Measurements from ENCODE around the gene CABS1. TPM values are rescaled to one million over a fixed set of nuclear protein-coding genes. Genes with fewer than 3 reads are reported as not detected.

CABS1 gene
- total RNA-seq, result not detected

- Histone ChIP-seq H3K4me1 (no peaks in the 10 kb centered on the region), H3K36me3 (no peaks in the 10 kb centered on the region), H3K4me3 (no peak within 1 kb of the TSS), H3K27ac (replicated peaks in 1 of 4) (no peak within 1 kb of the TSS), H3K9me3 (no peaks in the 10 kb centered on the region), H3K27me3 (no peaks in the 10 kb centered on the region)
- 92% methylated on average over 3 of the region's 3 CpGs for WGBS
- no peak for DNase-seq (ENCODE audit: extremely low spot score)
- intact Hi-C loops (cut with DNase I), result no loop called here
- TF ChIP-seq, protein P1, sequence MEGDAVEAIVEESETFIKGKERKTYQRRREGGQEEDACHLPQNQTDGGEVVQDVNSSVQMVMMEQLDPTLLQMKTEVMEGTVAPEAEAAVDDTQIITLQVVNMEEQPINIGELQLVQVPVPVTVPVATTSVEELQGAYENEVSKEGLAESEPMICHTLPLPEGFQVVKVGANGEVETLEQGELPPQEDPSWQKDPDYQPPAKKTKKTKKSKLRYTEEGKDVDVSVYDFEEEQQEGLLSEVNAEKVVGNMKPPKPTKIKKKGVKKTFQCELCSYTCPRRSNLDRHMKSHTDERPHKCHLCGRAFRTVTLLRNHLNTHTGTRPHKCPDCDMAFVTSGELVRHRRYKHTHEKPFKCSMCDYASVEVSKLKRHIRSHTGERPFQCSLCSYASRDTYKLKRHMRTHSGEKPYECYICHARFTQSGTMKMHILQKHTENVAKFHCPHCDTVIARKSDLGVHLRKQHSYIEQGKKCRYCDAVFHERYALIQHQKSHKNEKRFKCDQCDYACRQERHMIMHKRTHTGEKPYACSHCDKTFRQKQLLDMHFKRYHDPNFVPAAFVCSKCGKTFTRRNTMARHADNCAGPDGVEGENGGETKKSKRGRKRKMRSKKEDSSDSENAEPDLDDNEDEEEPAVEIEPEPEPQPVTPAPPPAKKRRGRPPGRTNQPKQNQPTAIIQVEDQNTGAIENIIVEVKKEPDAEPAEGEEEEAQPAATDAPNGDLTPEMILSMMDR (IDR thresholded peaks at IDR 0.05), result no peak
- TF ChIP-seq EP300 (IDR thresholded peaks at IDR 0.05) (no peak), POLR2A (IDR thresholded peaks at IDR 0.05; ENCODE audit: low read depth) (no peak), POLR2AphosphoS5 (IDR thresholded peaks at IDR 0.05) (no peak)
Observed at GRCh38 chr4:70334681-70335080, at the start of gene CABS1. TSS of gene CABS1 (plus strand) at chr4:70334981. CDS start at chr4:70335040, 59 bp downstream.

GRCh38 chr4:70288651-70289050 is 46.1 kb upstream of the CABS1 start:
- Histone ChIP-seq H3K36me3 (no peaks in the 10 kb centered on the region), H3K27ac (replicated peaks in 1 of 4) (no peak overlapping the region), H3K9me3 (no peaks in the 10 kb centered on the region), H3K4me1 (no peaks in the 10 kb centered on the region), H3K27me3 (no peaks in the 10 kb centered on the region), H3K4me3 (no peak overlapping the region)
- intact Hi-C loops (cut with DNase I), result no loop called here
- TF ChIP-seq EP300 (IDR thresholded peaks at IDR 0.05), result no peak
- TF ChIP-seq, protein P1 (IDR thresholded peaks at IDR 0.05), result no peak
- TF ChIP-seq POLR2A (IDR thresholded peaks at IDR 0.05; ENCODE audit: low read depth), result no peak
- no peak for TF ChIP-seq POLR2AphosphoS5 (IDR thresholded peaks at IDR 0.05)
- 44% methylated on average over 1 of the region's 1 CpG for WGBS
- DNase-seq (ENCODE audit: extremely low spot score), result no peak

DNA sequence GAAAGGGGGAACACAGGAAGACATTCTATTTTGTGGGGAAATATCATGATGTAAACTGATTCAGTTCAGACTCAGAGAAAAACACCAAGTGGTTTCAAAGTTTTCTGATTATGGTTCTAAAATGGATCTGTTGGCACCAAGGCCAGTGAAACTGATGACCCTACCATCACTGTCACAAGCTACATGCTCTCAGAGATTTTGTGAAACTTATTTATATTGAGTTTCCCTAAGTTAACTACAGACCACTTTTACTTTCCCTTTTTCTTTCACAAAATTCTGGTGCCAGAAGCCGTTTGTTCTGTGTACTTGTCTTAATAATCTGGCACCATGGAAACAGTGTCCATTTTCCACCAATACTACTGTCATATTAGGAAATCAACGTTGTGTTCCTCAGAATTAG is 43.4 kb upstream of the CABS1 start:
- Histone ChIP-seq H3K4me1 (no peaks in the 10 kb centered on the region), H3K27ac (replicated peaks in 1 of 4) (no peak overlapping the region), H3K9me3 (no peaks in the 10 kb centered on the region), H3K27me3 (no peaks in the 10 kb centered on the region), H3K36me3 (no peaks in the 10 kb centered on the region), H3K4me3 (no peak overlapping the region)
- DNase-seq (ENCODE audit: extremely low spot score), result no peak
- intact Hi-C loops (cut with DNase I), result no loop called here
- WGBS, result 67% methylated on average over 2 of the region's 2 CpGs
- TF ChIP-seq POLR2A (IDR thresholded peaks at IDR 0.05; ENCODE audit: low read depth) (no peak), EP300 (IDR thresholded peaks at IDR 0.05) (no peak), POLR2AphosphoS5 (IDR thresholded peaks at IDR 0.05) (no peak)
- TF ChIP-seq, protein P1 (IDR thresholded peaks at IDR 0.05), result no peak

DNA sequence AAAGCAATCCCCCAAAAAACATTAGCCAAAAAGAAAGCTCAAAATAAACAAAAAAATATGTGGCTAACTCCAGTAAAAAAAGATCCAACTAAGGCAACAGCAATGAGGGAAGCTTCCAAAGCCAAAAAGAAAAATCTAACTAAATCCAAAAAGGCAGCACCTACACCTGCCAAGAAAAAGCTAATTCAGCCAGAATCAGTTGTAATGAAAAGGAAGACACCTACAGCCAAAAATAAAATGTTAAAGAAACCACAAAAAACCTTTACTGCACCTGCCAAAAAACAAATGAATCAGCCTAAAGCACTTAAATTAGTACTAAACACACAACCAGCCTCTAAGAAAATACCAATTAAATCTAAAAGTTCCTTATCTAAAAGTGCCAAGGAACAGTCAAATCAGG is 37.2 kb upstream of the CABS1 start:
- H3K36me3 ChIP-seq, result no peaks in the 10 kb centered on the region
- no peaks in the 10 kb centered on the region for H3K9me3 ChIP-seq
- TF ChIP-seq POLR2A (IDR thresholded peaks at IDR 0.05; ENCODE audit: low read depth) (no peak), POLR2AphosphoS5 (IDR thresholded peaks at IDR 0.05) (no peak), EP300 (IDR thresholded peaks at IDR 0.05) (no peak)
- TF ChIP-seq, protein P1 (IDR thresholded peaks at IDR 0.05), result no peak
- H3K27me3 ChIP-seq, result no peaks in the 10 kb centered on the region
- peaks cover 0 to 10% (median 1%) of the 10 kb centered on the region in 4 donors for H3K4me1 ChIP-seq
- no peak overlapping the region for H3K4me3 ChIP-seq
- H3K27ac ChIP-seq (replicated peaks in 1 of 4), result no peak overlapping the region
- intact Hi-C loops (cut with DNase I), result no loop called here
- DNase-seq (ENCODE audit: extremely low spot score), result no peak

GRCh38 chr4:70298051-70298450 is 36.7 kb upstream of the CABS1 start:
- intact Hi-C loops (cut with DNase I), result no loop called here
- no peak for TF ChIP-seq POLR2A (IDR thresholded peaks at IDR 0.05; ENCODE audit: low read depth)
- no peak for TF ChIP-seq POLR2AphosphoS5 (IDR thresholded peaks at IDR 0.05)
- TF ChIP-seq, protein P1 (IDR thresholded peaks at IDR 0.05), result no peak
- Histone ChIP-seq H3K4me3 (no peak overlapping the region), H3K9me3 (no peaks in the 10 kb centered on the region), H3K27ac (replicated peaks in 1 of 4) (no peak overlapping the region), H3K27me3 (no peaks in the 10 kb centered on the region), H3K4me1 (peaks cover 0 to 10% (median 1%) of the 10 kb centered on the region in 4 donors), H3K36me3 (no peaks in the 10 kb centered on the region)
- WGBS, result 32% methylated on average over 1 of the region's 1 CpG
- DNase-seq (ENCODE audit: extremely low spot score), result no peak
